GM19035 (cell line): ENCODE data around the gene RIC1.

Experiments used
- ATAC-seq: cut with Tn5 transposase; IDR thresholded peaks from one replicate; pipeline ENCODE4 v1.9.1; 2021; ENCODE audit not compliant: unreplicated experiment

Gene RIC1

GRCh38 chr9:5819174-5819573 is 190.3 kb downstream of the RIC1 start:
- ATAC-seq = no peak

GRCh38 chr9:5820425-5820824 is 191.5 kb downstream of the RIC1 start:
- no peak for ATAC-seq

GRCh38 chr9:5825223-5825622 is 196.3 kb downstream of the RIC1 start:
- no peak for ATAC-seq
